GM10266 (cell line): Measurements from ENCODE around the gene TMEM125.

Experiments
- DNase-seq: peaks from one replicate; pipeline ENCODE4 v3.0.0; 2012; ENCODE audit errors: extremely low spot score
- CTCF ChIP-seq: IDR thresholded peaks from 2 replicates; pipeline ENCODE4 v1.5.1; 2012; ENCODE audit warnings: mild to moderate bottlenecking, low read depth; ENCODE audit not compliant: control insufficient read depth, insufficient read depth; ENCODE audit errors: missing control alignments

TMEM125 gene

GRCh38 chr1:43288058-43288784 lies 18.4 kb downstream of the TMEM125 start:
- TF ChIP-seq CTCF: no peak
- DNase-seq: no peak

GRCh38 chr1:43288785-43289706 lies 19.3 kb downstream of the TMEM125 start:
- DNase-seq: no peak
- no peak for TF ChIP-seq CTCF

GRCh38 chr1:43292216-43292615 lies 22.4 kb downstream of the TMEM125 start:
- TF ChIP-seq CTCF: no peak
- no peak for DNase-seq

GRCh38 chr1:43292679-43293078 lies 22.9 kb downstream of the TMEM125 start:
- DNase-seq: no peak
- TF ChIP-seq CTCF: no peak

- DNase-seq: no peak
- TF ChIP-seq CTCF: no peak
Measured at GRCh38 chr1:43293176-43293575, 23.4 kb downstream of the TMEM125 start.

- no peak for TF ChIP-seq CTCF
Measured at GRCh38 chr1:43293896-43294760, 24.3 kb downstream of the TMEM125 start.

More at GRCh38 chr1:43293896-43294760, 24.3 kb downstream of the TMEM125 start:
- DNase-seq: no peak
